HG03060 (cell line): Measurements from ENCODE around the gene EAF1.
"Not testable (repeated sequence)": the region's sequence is repeated elsewhere in the genome, so short reads cannot be mapped to it uniquely, and the experiment has no call there.

Source experiments
- ATAC-seq: cut with Tn5 transposase; IDR thresholded peaks from one replicate; pipeline ENCODE4 v1.9.1; 2021; ENCODE audit warnings: low read depth, moderate number of reproducible peaks; ENCODE audit not compliant: unreplicated experiment

EAF1 gene

GRCh38 chr3:15477951-15478639 is 50.7 kb downstream of the EAF1 start:
- ATAC-seq, result no peak

DNA sequence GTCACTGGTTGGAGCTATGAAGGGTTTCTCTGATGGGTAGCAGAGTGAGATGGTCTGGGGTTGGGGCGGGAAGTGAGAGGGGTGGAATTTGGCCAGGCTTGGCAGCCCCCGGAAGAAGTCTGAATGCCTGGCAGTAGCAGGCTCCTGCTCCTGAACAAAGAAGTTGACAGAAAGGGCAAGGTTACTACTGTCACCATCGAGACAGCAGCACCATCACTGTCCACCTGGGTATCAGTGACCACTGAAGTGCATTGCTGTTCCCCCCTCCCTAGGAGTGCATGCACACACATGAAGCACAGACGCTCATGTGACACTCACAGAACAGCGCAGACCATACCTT is 51.2 kb downstream of the EAF1 start:
- no peak for ATAC-seq

- no peak for ATAC-seq
Measured at GRCh38 chr3:15479400-15480224, 52.2 kb downstream of the EAF1 start.

GRCh38 chr3:15484551-15484950 is 57.2 kb downstream of the EAF1 start:
- ATAC-seq, result not testable (repeated sequence)

GRCh38 chr3:15486020-15486419 is 58.6 kb downstream of the EAF1 start:
- no peak for ATAC-seq

DNA sequence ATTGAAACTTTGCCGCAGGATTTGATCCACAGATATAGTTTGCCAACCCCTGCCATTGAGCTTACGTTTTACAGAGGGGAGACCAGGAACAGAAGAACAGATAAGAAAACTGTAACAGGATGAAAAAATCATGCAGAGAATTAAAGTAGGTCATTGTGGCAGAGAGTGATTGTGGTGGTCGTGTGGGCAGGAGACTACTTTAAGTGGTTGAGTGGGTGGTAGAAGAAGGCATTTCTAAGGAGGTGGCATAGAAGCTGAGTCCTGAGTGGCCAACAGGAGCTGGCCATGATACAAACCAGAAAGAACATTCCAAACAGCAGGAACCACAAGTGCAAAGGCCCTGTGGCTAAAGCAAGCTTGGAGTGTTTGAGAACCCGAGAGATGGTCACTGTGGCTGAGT is 59.6 kb downstream of the EAF1 start:
- no peak for ATAC-seq

- no peak for ATAC-seq
Measured at GRCh38 chr3:15488002-15488401, 60.6 kb downstream of the EAF1 start.

- ATAC-seq, result no peak
Measured at GRCh38 chr3:15490158-15490557, 62.8 kb downstream of the EAF1 start.

GRCh38 chr3:15491143-15491542 is 63.7 kb downstream of the EAF1 start:
- ATAC-seq, result no peak
